ENCODE measurements around the gene CATSPERZ.

Gene CATSPERZ, protein sequence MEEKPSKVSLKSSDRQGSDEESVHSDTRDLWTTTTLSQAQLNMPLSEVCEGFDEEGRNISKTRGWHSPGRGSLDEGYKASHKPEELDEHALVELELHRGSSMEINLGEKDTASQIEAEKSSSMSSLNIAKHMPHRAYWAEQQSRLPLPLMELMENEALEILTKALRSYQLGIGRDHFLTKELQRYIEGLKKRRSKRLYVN

DNA sequence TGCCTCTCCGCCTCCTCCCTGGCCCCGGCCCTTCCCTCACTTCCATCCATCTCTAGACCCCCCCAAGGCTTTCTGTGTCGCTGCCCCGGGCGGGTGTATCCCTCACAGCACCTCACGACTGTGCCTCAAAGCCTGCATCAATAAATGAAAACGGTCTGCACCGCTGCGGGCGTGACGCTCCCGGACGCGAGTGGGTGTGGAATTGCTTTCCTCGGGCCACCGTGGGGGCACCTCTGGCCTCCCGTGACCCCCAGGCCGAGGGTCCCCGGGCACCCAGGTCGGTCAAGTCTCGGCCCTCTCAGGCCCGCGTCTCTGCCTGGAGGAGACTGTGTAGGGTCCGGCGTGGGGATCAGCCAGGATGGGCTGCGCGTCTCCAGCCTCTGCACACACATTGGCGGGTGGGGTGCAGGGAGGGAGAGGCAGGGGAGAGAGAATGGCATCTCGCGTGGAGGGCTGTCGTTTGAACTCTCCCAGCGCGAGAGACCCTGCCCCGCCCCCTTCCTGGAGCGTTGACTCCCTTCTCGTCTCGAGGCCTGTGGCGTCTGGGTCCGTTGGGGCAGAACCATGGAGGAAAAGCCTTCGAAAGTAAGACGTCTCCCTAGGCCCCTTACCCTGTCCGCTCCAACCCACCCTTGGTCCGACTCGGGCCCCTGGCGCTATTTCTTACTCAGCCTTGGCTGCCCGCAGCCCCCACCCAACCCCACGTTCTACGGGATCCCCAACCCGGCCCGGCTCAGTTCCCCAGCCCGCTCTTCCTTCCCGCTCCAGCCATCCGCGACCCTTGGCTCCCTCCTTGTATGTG, at the start of gene CATSPERZ:
CATSPERZ (plus strand) TSS at position 512 of the 802 bp plus-strand sequence; CDS start at position 565, 53 bp downstream.
- DNase-seq (ENCODE audit: low read depth in 2 of 2) = no peak

DNA sequence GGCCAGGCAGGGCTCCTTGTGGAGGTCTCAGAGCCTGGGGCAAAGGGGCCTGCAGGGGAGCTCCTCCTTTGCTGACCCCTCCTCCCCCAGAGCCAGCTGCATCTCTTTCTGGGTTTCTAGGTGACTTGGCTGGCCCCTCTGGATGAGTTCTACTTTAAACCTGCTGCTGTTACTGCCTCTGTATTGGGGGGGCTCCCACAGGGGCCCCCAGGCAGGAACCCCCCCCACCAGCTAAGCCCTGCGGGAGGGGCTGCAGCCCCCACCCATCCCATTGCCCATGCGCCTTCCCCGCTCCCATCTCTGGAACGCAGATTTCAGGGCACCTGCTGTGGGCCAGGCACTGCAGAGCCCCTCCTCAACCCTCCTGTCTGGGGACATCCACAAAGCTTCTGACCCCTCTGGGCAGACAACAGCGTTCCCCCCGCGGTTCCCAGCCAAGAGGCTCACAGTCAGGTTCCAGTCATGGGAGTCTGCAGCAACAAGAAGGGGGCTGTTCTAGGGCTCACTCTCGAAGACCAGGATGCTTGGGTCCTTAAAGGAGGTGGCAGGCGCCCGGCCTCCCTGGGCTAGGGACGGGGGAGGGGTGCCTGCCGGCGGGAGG, 49.6 kb upstream of the CATSPERZ start:
- no peak for DNase-seq (ENCODE audit: low read depth in 2 of 2)

DNA sequence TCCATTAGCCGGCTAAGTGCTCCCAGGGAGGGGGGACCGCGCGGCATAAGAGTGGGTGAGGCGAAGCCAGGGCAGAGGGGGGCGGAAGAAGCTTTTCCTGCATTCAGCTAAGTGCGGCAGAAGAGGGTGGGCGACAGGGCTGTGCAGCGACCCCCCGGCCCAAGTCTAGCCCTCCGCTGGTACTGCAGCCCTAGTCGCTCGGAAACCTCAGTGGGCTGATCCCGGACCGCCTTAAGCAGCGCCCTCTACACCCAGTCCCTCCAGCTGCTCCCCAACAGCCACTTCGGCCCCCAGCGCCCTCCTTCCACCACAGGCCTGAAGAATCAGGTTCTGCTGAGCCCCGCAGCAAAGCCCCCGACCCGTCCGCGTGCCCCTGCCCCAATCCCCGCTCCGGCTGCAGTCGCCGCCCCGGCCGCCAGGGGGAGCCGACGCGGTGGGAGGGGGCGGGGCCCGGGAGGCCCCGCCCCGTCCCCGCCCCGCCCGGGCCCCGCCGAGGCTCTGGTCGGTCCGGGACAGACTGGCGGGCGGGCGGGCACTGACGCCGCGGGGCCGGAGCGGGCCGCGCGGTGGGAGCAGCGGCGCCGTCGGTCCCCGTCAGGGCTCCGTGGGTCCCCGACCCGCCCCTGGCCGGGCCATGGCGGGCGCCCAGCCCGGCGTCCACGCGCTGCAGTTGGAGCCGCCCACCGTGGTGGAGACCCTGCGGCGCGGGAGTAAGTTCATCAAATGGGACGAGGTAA, 49.0 kb upstream of the CATSPERZ start, which contains the start of gene PLCB3:
PLCB3 (plus strand) TSS at position 515 of the 737 bp plus-strand sequence; CDS start at position 635, 120 bp downstream.
- no peak for DNase-seq (ENCODE audit: low read depth in 2 of 2)

DNA sequence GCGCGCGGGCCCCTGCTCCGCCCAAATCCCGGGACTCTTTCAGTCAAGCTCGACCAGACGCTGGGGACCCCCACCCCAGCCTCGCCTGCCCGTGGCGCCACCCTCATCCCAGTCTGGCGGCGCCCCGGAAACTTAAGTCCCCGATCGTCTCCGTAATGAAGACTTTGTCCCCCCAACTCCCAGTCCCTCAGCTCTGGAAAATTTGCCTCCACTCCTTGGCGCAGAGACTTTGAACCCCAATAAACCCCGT, 48.5 kb upstream of the CATSPERZ start:
- DNase-seq (ENCODE audit: low read depth in 2 of 2) = no peak

DNA sequence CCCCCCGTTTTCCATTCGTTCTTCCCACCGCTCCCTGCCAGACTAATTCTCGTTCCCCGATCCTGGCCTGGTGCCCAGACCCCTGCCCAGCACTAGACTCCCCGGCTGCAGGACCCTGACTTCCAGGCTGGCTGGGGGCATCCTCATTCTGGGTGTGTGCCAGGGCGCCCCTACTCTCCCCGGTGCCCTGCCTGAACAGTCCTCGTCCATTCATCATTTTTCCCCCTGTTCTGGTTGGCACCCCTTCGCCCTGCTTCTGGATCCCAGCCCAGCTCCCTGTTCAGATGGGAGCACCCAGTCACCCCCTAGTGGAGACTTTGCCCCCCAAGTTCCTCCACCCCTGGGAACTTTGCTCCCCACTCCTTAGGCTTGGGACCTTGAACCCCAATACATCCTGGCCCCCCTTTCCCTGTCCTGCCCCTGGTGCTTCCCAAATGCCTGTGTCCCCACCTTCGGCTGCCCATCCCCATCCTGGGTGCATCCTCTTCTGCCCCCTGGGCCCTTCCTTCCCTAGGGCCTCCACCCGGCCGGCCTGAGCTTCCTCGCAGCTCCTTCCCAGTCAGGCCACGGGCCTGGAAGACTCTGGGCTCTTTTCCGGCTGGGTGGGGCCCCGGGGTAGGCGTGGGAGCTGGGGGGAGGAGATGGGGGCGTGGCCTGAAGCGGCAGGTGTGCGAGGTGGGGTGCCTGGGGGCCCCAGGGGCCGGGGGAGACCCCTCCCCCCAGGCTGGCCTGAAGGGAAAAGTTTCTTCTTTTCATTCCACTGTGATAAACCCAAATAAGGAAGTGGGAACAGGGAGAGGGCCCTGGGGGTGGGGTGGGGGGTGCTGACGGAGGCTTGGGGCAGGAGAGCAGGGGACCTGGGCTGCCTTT, 47.9 kb upstream of the CATSPERZ start:
- no peak for DNase-seq (ENCODE audit: low read depth in 2 of 2)

DNA sequence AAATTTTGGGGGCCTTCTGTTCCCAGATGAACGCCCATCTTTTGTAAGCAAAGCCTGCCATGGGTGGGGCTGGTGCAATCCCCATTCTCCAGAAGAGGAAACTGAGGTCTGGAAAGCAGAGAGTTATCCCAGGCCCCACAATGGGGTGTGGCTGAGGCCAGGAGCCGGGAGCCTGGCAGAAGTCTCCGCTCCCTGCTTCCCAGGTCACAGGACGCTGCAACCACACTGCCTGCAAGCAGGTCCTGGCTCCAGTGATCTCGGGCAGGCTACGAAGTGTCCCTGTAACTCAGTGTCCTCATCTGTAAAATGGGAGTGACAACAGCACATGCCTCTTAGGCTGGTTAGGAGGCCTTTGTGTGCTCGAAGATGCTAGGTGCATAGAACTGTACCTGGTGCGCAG, 47.1 kb upstream of the CATSPERZ start:
- no peak for DNase-seq (ENCODE audit: low read depth in 2 of 2)

DNA sequence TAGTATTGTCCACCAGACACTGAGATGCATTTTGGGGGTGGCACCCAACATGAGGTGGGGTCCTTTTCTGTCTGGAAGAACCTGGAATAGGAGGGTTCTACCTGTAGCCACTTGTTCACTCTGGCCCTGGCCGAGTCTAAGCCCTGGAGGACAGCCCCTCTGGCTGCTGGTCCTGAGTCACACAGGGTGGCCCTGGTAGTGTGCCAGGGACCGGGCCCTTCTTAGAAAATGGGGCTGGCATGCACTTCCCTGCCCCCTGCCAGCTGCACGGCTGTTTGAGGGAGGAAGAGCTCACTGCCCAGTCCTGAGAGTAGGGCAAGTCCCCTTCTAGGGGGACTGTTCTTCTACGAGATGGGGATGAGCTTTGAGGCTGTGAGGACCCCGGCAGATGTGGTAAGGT, 46.7 kb upstream of the CATSPERZ start:
- DNase-seq (ENCODE audit: low read depth in 2 of 2) = no peak

DNA sequence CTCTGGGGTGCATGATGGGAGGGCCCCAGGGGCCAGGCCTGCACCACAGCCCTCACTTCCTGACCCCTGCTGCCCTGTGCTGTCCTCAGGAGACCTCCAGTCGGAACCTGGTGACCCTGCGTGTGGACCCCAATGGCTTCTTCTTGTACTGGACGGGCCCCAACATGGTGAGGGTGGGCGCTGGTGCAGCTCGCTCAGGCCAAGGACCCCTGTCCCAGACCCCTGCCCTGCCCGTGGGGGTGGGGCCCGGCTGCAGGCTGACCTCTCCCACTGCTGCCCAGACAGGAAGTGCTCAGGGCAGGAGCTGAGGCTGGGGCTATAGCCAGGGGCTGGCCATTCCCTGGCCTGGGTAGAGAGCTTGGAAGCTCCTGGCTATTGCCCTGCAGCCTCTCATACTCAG, 45.8 kb upstream of the CATSPERZ start:
- no peak for DNase-seq (ENCODE audit: low read depth in 2 of 2)

DNA sequence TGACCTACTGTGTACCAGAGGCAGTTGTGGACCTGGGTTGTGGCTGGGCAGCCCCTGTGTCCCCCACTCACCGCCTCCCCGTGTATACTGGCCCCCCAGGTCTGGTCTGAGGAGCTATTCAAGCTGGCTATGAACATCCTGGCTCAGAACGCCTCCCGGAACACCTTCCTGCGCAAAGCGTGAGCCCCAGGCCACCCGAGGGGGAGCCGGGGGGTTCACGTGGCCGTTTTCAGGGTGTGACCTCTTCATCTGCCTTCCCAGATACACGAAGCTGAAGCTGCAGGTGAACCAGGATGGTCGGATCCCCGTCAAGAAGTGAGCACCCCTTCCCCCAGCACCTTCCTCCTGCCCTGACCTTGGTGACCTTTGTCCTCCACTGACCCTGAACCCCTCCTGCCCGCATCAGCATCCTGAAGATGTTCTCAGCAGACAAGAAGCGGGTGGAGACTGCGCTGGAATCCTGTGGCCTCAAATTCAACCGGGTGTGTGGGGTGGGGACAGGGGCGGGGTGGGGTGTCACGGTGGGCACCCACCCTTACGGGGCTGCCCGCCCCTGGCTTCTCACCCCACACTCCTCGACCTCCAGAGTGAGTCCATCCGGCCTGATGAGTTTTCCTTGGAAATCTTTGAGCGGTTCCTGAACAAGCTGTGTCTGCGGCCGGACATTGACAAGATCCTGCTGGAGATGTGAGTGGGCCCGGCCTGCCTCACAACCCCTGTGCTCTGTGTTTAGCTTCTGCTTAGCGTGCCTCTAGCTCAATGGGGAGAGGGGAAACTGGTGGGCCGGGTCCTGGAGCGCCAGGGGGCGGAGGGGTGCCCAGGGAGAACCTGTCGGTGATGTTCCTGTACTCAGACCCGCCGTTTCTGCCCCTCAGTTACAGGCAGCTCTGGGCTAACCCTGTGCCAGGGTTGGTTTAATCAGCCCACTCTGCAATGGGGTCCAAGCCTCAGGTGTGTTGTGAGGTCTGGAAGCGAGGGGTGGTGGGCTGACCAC, 44.7 kb upstream of the CATSPERZ start:
- no peak for DNase-seq (ENCODE audit: low read depth in 2 of 2)

DNA sequence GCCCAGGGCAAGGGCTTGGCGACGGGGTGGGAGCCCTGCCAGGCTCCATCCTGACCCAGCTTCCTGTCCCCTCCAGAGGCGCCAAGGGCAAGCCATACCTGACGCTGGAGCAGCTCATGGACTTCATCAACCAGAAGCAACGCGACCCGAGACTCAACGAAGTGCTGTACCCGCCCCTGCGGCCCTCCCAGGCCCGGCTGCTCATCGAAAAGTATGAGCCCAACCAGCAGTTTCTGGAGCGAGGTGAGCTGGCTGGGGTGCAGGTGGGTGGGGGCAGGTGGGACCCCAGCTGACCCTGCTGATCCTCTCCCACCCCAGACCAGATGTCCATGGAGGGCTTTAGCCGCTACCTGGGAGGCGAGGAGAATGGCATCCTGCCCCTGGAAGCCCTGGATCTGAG, 43.9 kb upstream of the CATSPERZ start:
- no peak for DNase-seq (ENCODE audit: low read depth in 2 of 2)

DNA sequence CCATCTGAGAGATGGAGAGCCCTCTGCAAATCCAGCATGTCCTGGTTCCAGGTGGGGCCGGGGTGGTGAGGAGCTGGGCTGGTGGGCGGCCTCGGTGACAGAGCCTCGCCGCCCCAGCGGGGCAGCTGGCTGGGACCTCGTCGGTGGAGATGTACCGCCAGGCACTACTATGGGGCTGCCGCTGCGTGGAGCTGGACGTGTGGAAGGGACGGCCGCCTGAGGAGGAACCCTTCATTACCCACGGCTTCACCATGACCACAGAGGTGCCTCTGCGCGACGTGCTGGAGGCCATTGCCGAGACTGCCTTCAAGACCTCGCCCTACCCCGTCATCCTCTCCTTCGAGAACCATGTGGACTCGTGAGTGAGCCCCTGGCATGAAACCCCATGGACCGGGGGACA, 41.8 kb upstream of the CATSPERZ start:
- no peak for DNase-seq (ENCODE audit: low read depth in 2 of 2)

DNA sequence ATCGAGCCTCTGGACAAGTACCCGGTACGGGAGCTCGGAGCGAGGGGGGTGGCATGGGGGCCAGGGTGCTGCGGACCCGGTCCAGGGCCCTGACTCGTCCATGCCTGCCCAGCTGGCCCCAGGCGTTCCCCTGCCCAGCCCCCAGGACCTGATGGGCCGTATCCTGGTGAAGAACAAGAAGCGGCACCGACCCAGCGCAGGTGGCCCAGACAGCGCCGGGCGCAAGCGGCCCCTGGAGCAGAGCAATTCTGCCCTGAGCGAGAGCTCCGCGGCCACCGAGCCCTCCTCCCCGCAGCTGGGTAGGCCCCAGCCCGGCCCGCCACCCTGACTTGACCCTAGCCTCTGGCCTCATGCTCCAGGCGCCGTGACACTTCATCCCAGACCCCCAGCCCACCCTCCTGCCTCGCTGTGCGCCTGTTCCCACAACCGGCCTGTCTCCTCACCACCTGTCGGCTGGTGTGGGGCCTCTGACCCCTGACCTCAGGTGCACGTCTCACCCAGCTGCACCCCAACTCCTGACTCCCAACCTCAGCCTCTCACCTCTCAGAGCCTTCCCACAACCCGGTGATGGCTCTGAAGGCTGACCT, 41.1 kb upstream of the CATSPERZ start:
- DNase-seq (ENCODE audit: low read depth in 2 of 2) = no peak

DNA sequence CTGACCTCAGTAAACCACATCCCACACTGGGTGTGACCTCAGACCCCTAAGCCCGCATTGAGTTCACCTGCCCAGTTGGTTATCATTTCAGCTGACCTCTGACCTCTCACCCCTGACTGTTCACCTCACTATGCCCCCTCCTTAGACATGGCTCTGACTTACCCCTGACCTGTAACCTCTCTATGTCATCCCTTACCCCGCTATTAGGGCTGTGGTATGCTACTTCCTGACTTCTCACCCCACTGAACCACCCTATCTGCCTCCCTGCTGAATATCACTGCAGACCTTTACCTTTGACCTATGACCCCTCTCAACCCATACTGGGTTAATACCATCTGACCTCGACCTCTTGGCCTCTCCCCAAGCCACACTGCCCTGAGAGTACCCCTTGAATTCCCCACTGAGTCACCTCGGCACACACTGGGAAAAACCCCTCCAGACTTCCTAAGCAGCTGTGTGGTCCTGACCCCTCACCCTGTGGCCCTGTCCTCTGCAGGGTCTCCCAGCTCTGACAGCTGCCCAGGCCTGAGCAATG, 40.6 kb upstream of the CATSPERZ start:
- DNase-seq (ENCODE audit: low read depth in 2 of 2) = no peak

DNA sequence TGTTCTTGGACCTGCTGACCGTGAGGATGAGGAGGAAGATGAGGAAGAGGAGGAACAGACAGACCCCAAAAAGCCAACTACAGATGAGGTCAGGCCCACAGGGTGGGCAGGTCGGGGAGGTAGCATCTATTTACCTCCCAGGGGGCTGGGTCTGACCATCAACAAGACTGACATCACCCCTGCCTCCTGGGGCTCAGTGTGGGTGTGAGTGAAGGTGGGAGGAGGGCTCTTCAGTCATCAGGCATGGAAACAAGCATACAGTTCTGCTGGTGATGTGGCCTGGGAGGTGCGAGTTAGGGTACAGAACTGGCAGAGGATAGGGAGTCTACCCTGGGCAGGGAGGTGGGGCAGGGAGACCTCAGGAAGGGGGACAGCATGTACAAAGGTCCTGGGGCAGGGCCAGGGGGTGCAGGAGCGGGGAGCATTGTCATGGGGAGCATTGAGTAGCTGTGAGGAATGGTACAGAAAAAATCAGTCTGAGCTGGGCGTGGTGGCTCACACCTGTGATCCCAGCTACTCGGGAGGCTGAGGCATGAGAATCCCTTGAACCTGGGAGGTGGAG, 39.9 kb upstream of the CATSPERZ start:
- no peak for DNase-seq (ENCODE audit: low read depth in 2 of 2)

DNA sequence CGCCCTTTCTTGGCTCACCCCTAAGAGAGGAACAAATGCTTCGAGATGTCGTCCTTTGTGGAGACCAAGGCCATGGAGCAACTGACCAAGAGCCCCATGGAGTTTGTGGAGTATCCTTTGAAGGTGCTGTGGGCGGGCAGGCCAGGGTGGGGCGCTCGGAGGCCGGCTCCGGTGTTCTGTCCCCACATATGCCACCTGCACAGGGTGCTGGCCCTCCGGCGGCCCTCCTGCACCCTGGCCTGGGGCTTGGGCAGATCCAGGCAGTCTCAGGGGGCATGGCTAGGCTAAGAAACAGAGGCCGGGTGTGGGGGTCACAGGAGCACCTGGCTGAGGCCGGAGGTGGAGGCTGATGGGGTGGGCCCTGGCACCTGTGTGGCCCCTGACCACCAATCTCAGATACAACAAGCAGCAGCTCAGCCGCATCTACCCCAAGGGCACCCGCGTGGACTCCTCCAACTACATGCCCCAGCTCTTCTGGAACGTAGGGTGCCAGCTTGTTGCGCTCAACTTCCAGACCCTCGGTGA, 38.5 kb upstream of the CATSPERZ start:
- no peak for DNase-seq (ENCODE audit: low read depth in 2 of 2)

DNA sequence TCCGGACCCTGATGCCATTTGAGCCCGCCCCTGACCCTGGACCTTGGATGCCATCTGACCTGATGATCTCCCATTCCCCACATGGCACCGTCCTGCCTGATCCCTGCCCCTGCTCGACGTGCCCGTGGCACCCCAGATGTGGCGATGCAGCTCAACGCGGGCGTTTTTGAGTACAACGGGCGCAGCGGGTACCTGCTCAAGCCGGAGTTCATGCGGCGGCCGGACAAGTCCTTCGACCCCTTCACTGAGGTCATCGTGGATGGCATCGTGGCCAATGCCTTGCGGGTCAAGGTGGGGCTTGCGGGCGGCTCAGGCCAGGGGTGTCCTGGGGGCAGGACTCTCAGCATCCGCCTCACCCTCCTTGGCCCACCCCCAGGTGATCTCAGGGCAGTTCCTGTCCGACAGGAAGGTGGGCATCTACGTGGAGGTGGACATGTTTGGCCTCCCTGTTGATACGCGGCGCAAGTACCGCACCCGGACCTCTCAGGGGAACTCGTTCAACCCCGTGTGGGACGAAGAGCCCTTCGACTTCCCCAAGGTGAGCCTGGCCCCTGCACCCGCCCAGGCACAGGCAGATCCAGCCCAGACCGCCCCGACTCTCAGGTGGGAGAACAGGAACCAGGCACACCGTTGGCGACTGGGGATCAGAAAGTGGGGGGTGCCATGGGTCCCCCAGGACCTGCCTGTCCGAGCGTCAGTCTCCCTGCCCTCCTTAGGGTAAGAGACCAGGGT, 37.7 kb upstream of the CATSPERZ start:
- no peak for DNase-seq (ENCODE audit: low read depth in 2 of 2)

DNA sequence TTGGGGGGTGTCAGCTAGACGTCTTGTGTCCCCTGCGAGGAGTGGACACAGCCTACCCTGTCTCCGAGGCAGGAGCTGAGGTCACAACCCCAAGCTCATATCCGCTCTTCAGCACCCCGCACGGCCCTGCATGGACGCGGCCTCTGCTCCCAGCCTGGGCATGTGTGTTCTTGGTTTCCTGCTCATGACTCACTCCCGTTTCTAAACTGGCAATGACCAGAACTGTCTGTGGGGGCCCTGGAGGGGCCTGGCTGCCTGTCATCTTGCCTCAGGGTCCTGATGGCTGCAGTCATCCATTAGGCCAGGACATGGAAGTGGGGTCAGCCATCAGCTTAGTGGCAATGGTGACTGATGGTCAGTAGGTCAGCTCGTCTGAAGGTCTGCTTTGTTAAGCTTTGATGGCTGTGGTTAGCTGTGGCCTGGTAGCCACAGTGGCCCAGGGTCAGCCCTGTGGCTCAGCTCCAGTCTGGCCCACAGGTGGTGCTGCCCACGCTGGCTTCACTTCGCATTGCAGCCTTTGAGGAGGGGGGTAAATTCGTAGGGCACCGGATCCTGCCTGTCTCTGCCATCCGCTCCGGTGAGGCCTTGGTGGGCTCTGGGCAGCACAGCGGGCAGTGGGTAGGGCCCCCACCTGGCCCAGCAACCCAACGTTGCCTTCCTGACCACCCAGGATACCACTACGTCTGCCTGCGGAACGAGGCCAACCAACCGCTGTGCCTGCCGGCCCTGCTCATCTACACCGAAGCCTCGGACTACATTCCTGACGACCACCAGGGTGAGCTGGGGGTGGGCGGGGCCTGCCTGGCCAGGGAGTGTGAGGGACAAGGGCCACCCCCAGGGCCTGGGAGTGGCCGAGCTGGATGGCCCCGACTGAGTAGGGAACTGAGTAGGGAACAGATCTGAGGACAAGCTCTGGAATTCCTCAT, 36.9 kb upstream of the CATSPERZ start:
- no peak for DNase-seq (ENCODE audit: low read depth in 2 of 2)
